CD4-positive, alpha-beta T cell treated with Interferon gamma for 1 hour (primary cell): ENCODE data around the gene P4HA3.

ENCODE experiments used
- DNase-seq: peaks from one replicate; pipeline ENCODE4 v3.0.0-alpha.2; 2020

P4HA3 gene

GRCh38 chr11:74316772-74317505 is 5.5 kb upstream of the P4HA3 start:
- no peak for DNase-seq

GRCh38 chr11:74312326-74312725 is 886 bp upstream of the P4HA3 start:
- no peak for DNase-seq

- DNase-seq, result no peak
These were observed 583 bp downstream of the P4HA3 start for GRCh38 chr11:74310857-74311256.

- DNase-seq, result no peak
These were observed 4.0 kb downstream of the P4HA3 start for GRCh38 chr11:74307434-74307833.

- no peak for DNase-seq
These were observed 4.8 kb downstream of the P4HA3 start for GRCh38 chr11:74306435-74307175.

- DNase-seq, result no peak
These were observed 12.4 kb downstream of the P4HA3 start for GRCh38 chr11:74299015-74299414.

- no peak for DNase-seq
These were observed 14.0 kb downstream of the P4HA3 start for GRCh38 chr11:74297484-74297883.

GRCh38 chr11:74288911-74289310 is 22.5 kb downstream of the P4HA3 start:
- no peak for DNase-seq

- DNase-seq, result no peak
These were observed 23.3 kb downstream of the P4HA3 start for GRCh38 chr11:74288161-74288560.

GRCh38 chr11:74284466-74284865 is 27.0 kb downstream of the P4HA3 start:
- no peak for DNase-seq

GRCh38 chr11:74283580-74284180 is 27.8 kb downstream of the P4HA3 start:
- no peak for DNase-seq

GRCh38 chr11:74282914-74283371 is 28.5 kb downstream of the P4HA3 start:
- no peak for DNase-seq

GRCh38 chr11:74282421-74282820 is 29.0 kb downstream of the P4HA3 start:
- DNase-seq, result no peak

- no peak for DNase-seq
These were observed 30.9 kb downstream of the P4HA3 start for GRCh38 chr11:74280494-74280893.

- DNase-seq, result no peak
These were observed 32.2 kb downstream of the P4HA3 start for GRCh38 chr11:74279256-74279655.

GRCh38 chr11:74278721-74279161 is 32.7 kb downstream of the P4HA3 start:
- DNase-seq, result no peak

GRCh38 chr11:74278103-74278502 is 33.3 kb downstream of the P4HA3 start:
- no peak for DNase-seq

GRCh38 chr11:74276581-74276980 is 34.9 kb downstream of the P4HA3 start:
- no peak for DNase-seq

GRCh38 chr11:74272276-74272675 is 39.2 kb downstream of the P4HA3 start:
- no peak for DNase-seq

GRCh38 chr11:74269161-74269811 is 42.2 kb downstream of the P4HA3 start:
- no peak for DNase-seq

GRCh38 chr11:74268456-74268855 is 43.0 kb downstream of the P4HA3 start:
- no peak for DNase-seq

- no peak for DNase-seq
These were observed 44.4 kb downstream of the P4HA3 start for GRCh38 chr11:74267014-74267413.

GRCh38 chr11:74265256-74265655 is 46.2 kb downstream of the P4HA3 start:
- no peak for DNase-seq
